Keratinocyte (primary cell): ENCODE measurements around the gene PGAM5. TPM values are rescaled to one million over a fixed set of nuclear protein-coding genes. Genes with fewer than 3 reads are reported as not detected.

ENCODE experiments used
- DNase-seq: peaks from one replicate; pipeline ENCODE4 v3.0.0-alpha.2; 2011; ENCODE audit warnings: low read depth, missing footprints, low spot score
- FAIRE-seq: peaks from 2 replicates; lab custom pipeline; 2011; peaks lifted over from hg19 to GRCh38; lab: Jason Lieb, UNC
- H2AFZ ChIP-seq: 2 replicates; pipeline ENCODE4 v1.6.0; 2012; ENCODE audit warnings: low read length, control low read depth, inconsistent platforms; ENCODE audit not compliant: control insufficient read depth
- H3K27ac ChIP-seq: 2 replicates; pipeline ENCODE4 v1.5.1; 2011; ENCODE audit warnings: low read length; ENCODE audit not compliant: control insufficient read depth, insufficient read depth
- H3K27me3 ChIP-seq: 3 replicates; pipeline ENCODE4 v1.6.0; 2011; ENCODE audit warnings: low read length; ENCODE audit not compliant: control insufficient read depth, insufficient read depth; ENCODE audit errors: extremely low read depth
- H3K36me3 ChIP-seq, 2 experiments: 2 replicates in 1 of 2; 3 replicates in 1 of 2; pipeline ENCODE4 v1.5.1; 2011; ENCODE audit warnings: low read length in 2 of 2, mild to moderate bottlenecking in 1 of 2; ENCODE audit not compliant: control insufficient read depth in 2 of 2, insufficient read depth in 2 of 2; ENCODE audit errors: extremely low read depth in 1 of 2
- H3K4me1 ChIP-seq: 3 replicates; pipeline ENCODE4 v1.5.1; 2011; ENCODE audit warnings: low read length; ENCODE audit not compliant: control insufficient read depth, insufficient read depth; ENCODE audit errors: extremely low read depth
- H3K4me2 ChIP-seq: 3 replicates; pipeline ENCODE4 v1.6.0; 2011; ENCODE audit warnings: low read depth, low read length; ENCODE audit not compliant: control insufficient read depth, insufficient read depth; ENCODE audit errors: extremely low read depth
- H3K4me3 ChIP-seq, 3 experiments: fragments of 200-600 bp in 1 of 3; sonication (generic) in 1 of 3; 2 replicates in 2 of 3; 3 replicates in 1 of 3; pipeline ENCODE4 v1.5.1; 2011 to 2016; ENCODE audit warnings: low read length in 3 of 3, mild to moderate bottlenecking in 3 of 3, control low read depth in 2 of 3, inconsistent platforms in 1 of 3, low read depth in 1 of 3, mixed read lengths in 1 of 3, mixed run types in 1 of 3, moderate library complexity in 1 of 3; ENCODE audit not compliant: control insufficient read depth in 2 of 3, insufficient read depth in 2 of 3; ENCODE audit errors: extremely low read depth in 1 of 3
- H3K79me2 ChIP-seq: 2 replicates; pipeline ENCODE4 v1.6.0; 2012; ENCODE audit warnings: low read length; ENCODE audit not compliant: control insufficient read depth, insufficient read depth
- H3K9ac ChIP-seq: 3 replicates; pipeline ENCODE4 v1.6.0; 2011; ENCODE audit warnings: low read length; ENCODE audit not compliant: control insufficient read depth, insufficient read depth; ENCODE audit errors: extremely low read depth
- H3K9me1 ChIP-seq: 3 replicates; pipeline ENCODE4 v1.6.0; 2011; ENCODE audit warnings: low read length; ENCODE audit not compliant: control insufficient read depth, insufficient read depth; ENCODE audit errors: extremely low read depth
- H3K9me3 ChIP-seq: 2 replicates; pipeline ENCODE4 v1.5.1; 2012; ENCODE audit warnings: low read depth, low read length; ENCODE audit not compliant: control insufficient read depth
- H4K20me1 ChIP-seq: 3 replicates; pipeline ENCODE4 v1.6.0; 2011; ENCODE audit warnings: low read length; ENCODE audit not compliant: control insufficient read depth, insufficient read depth; ENCODE audit errors: extremely low read depth
- CTCF ChIP-seq, 3 experiments: IDR thresholded peaks in 1 of 3; conservative IDR thresholded peaks in 1 of 3; optimal IDR thresholded peaks in 1 of 3; 2 replicates in 2 of 3; 3 replicates in 1 of 3; pipeline versions ENCODE3 to v1.5.1; 2011; ENCODE audit warnings: low read length in 3 of 3, mild to moderate bottlenecking in 3 of 3, moderate library complexity in 2 of 3, control low read depth in 1 of 3, inconsistent platforms in 1 of 3; ENCODE audit not compliant: insufficient read depth in 2 of 3; ENCODE audit errors: extremely low read depth in 1 of 3
- EZH2 ChIP-seq: IDR thresholded peaks from one replicate; pipeline ENCODE4 v1.6.1; 2012; ENCODE audit warnings: inconsistent platforms, mild to moderate bottlenecking, low read length, moderate library complexity
- dilution Hi-C: fragments of 300-500 bp; cut with MboI; formaldehyde crosslinking; loops from one replicate; pipeline ENCODE4 v1.7.0; 2020; ENCODE audit warnings: low sequenced_read_pairs; ENCODE audit not compliant: extremely low pct_ligation_motif_present
- polyA plus RNA-seq, 5 experiments: library from polyadenylated mRNA; depleted of rRNA in 3 of 5; stranded (reverse) in 3 of 5; stranded (forward) in 1 of 5; unstranded in 1 of 5; fragments of >200 nt; gene quantifications; 1 replicate in 1 of 5; 2 replicates in 3 of 5; 3 replicates in 1 of 5; pipeline versions ENCODE4 v1.2.1 to v1.2.3, GENCODE V29; 2011 to 2012; ENCODE audit warnings: missing spikeins in 2 of 5, low read depth in 1 of 5, low replicate concordance in 1 of 5
- small RNA-seq, 3 experiments: library from RNA; depleted of rRNA; stranded (forward); fragments of <200 nt; gene quantifications; one replicate each; pipeline ENCODE3, GENCODE V24; 2012; ENCODE audit warnings: low read depth in 3 of 3, low replicate concordance in 1 of 3; ENCODE audit not compliant: insufficient read length in 3 of 3

The PGAM5 gene
- polyA plus RNA-seq, 1 donor (not counting 4 experiments of a cell fraction or from before 2014, with no cell fraction given), result 31.5 TPM

GRCh38 chr12:132771126-132771838, 60.6 kb downstream of the PGAM5 start:
- Histone ChIP-seq H3K9ac (no peak overlapping the region), H3K9me3 (no peaks in the 10 kb centered on the region), H3K4me3 (no peak overlapping the region), H3K36me3 (peaks cover 14 to 39% of the 10 kb centered on the region in 2 experiments), H3K9me1 (no peaks in the 10 kb centered on the region), H3K27ac (no peak overlapping the region), H3K27me3 (no peaks in the 10 kb centered on the region), H3K79me2 (no peaks in the 10 kb centered on the region), H3K4me2 (no peak overlapping the region), H3K4me1 (no peaks in the 10 kb centered on the region), H4K20me1 (no peaks in the 10 kb centered on the region), H2AFZ (no peak overlapping the region)
- dilution Hi-C loops, result no loop called here
- no peak for DNase-seq
- FAIRE-seq, result no peak
- TF ChIP-seq CTCF (optimal IDR thresholded peaks at IDR 0.05 in 1 of 3, IDR thresholded peaks at IDR 0.05 in 1 of 3, conservative IDR thresholded peaks at IDR 0.05 in 1 of 3; ENCODE audit: extremely low read depth in 1 of 3, insufficient read depth in 2 of 3, low read length in 3 of 3) (no peak), EZH2 (no peak)

Small RNA genes within 50 kb of the gene (small RNA-seq; reads per million reads assigned to genes)
- gene RNA5SP379, result 0 reads per million in 3 experiments

Other genes with a start within 250 kb of the PGAM5 start
- gene FBRSL1, start 220.7 kb upstream of the PGAM5 start, polyA plus RNA-seq, result 0.89 to 3.7 TPM (median 2.2 TPM) in 3 replicates
- not detected in 3 replicates for gene LRCOL1, start 100.3 kb upstream of the PGAM5 start, polyA plus RNA-seq
- gene P2RX2, start 92.1 kb upstream of the PGAM5 start, polyA plus RNA-seq, result not detected in 3 replicates
- 12.1 to 18.0 TPM (median 14.8 TPM) in 3 replicates for gene POLE, start 23.5 kb upstream of the PGAM5 start, polyA plus RNA-seq
- gene PXMP2, start 23.3 kb upstream of the PGAM5 start, polyA plus RNA-seq, result 16.8 to 18.0 TPM (median 17.2 TPM) in 3 replicates
- gene ANKLE2, start 51.0 kb downstream of the PGAM5 start, polyA plus RNA-seq, result 98.4 to 137 TPM (median 109 TPM) in 3 replicates
- gene GOLGA3, start 118.0 kb downstream of the PGAM5 start, polyA plus RNA-seq, result 10.5 to 23.5 TPM (median 11.0 TPM) in 3 replicates
- gene CHFR, start 176.8 kb downstream of the PGAM5 start, polyA plus RNA-seq, result 32.7 to 42.2 TPM (median 35.8 TPM) in 3 replicates
- 4.3 to 12.5 TPM (median 11.4 TPM) in 3 replicates for gene ZNF605, start 245.5 kb downstream of the PGAM5 start, polyA plus RNA-seq